Suprapubic skin (tissue), 4 donors: ENCODE data around the gene AKR1A1.

Experiments
- CTCF ChIP-seq, 2 donors: fragments of 200-600 bp in 1 of 2; fragments of 450-650 bp in 1 of 2; sonication (generic) in 1 of 2; IDR thresholded peaks; one replicate each; pipeline ENCODE4 v1.5.1; 2016 to 2019; ENCODE audit warnings: antibody characterized with exemption in 2 of 2, mild to moderate bottlenecking in 1 of 2, moderate library complexity in 1 of 2
- POLR2A ChIP-seq, 2 donors: fragments of 450-650 bp; IDR thresholded peaks; one replicate each; pipeline ENCODE4 v1.6.1; 2017; ENCODE audit warnings: antibody characterized with exemption in 2 of 2, mild to moderate bottlenecking in 2 of 2, moderate library complexity in 2 of 2
- POLR2AphosphoS5 ChIP-seq, 3 donors: sonication (generic); formaldehyde crosslinking; IDR thresholded peaks; one replicate each; pipeline ENCODE4 v1.6.1; 2017; ENCODE audit warnings: antibody characterized with exemption in 3 of 3

GRCh38 chr1:45585496-45586075 is 35.0 kb downstream of the AKR1A1 start:
- TF ChIP-seq POLR2A (IDR thresholded peaks at IDR 0.05) (no peak), CTCF (IDR thresholded peaks at IDR 0.05) (no peak), POLR2AphosphoS5 (IDR thresholded peaks at IDR 0.05) (no peak)
